ENCODE data around the gene FAM174B.

The FAM174B gene

DNA sequence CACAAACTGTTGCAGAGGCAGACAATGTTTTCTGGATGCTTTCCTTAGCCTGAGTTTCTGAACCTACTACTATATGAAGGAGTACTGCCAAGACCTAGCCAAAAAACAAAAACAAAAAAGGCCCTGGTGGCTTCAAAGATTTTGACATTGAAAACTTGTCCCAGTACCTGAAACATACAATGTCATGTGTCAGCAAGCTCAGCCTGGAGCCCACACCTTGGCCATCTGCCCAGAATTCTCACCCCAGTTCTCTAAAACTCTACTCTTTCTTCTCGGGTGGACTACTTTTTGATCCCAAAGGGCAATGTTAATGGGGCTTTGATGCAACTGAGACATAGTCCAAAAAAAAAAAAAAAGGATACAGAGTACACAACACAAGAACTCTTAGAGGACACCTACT is 81.4 kb downstream of the FAM174B start:
- no peak overlapping the region for H3K27ac ChIP-seq
- no peaks in the 10 kb centered on the region for H3K27me3 ChIP-seq (ENCODE audit: insufficient read depth, low read depth)
- H3K36me3 ChIP-seq (ENCODE audit: insufficient read depth) = no peaks in the 10 kb centered on the region
- TF ChIP-seq, protein P1, sequence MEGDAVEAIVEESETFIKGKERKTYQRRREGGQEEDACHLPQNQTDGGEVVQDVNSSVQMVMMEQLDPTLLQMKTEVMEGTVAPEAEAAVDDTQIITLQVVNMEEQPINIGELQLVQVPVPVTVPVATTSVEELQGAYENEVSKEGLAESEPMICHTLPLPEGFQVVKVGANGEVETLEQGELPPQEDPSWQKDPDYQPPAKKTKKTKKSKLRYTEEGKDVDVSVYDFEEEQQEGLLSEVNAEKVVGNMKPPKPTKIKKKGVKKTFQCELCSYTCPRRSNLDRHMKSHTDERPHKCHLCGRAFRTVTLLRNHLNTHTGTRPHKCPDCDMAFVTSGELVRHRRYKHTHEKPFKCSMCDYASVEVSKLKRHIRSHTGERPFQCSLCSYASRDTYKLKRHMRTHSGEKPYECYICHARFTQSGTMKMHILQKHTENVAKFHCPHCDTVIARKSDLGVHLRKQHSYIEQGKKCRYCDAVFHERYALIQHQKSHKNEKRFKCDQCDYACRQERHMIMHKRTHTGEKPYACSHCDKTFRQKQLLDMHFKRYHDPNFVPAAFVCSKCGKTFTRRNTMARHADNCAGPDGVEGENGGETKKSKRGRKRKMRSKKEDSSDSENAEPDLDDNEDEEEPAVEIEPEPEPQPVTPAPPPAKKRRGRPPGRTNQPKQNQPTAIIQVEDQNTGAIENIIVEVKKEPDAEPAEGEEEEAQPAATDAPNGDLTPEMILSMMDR (conservative IDR thresholded peaks at IDR 0.05; ENCODE audit: low read depth, low read length) = no peak
- H2AFZ ChIP-seq (ENCODE audit: low read depth) = no peak overlapping the region
- H3K4me1 ChIP-seq (ENCODE audit: low read depth, poor library complexity, severe bottlenecking) = no peaks in the 10 kb centered on the region
- H3K79me2 ChIP-seq (ENCODE audit: insufficient read depth, low read depth) = no peaks in the 10 kb centered on the region
- H4K20me1 ChIP-seq (ENCODE audit: insufficient read depth) = no peaks in the 10 kb centered on the region
- H3K4me3 ChIP-seq (IDR thresholded peaks at IDR 0.05; ENCODE audit: insufficient read depth, low read depth, low read length) = no peak overlapping the region
- no peak overlapping the region for H3K9ac ChIP-seq
- H3K4me2 ChIP-seq = no peak overlapping the region

DNA sequence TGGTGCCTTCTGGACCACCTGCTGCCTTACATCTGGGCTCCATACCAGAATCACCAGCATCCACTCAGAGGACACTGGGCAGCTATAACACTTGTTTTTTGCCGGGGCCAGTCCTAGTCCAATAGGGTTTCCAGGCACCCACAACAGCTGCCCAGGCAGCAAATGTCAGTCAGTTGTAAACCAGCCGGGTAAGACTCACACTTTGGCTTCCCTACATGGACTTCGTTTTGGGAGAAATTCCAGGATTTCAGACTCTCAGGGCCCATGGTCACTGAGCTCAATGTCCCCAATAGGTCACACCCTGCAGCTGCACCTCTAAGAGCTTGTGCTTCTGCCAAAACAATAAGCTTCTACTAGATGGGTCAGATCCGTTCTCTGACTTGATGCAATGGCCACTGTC is 83.8 kb downstream of the FAM174B start:
- Histone ChIP-seq H3K27ac (no peak overlapping the region), H3K4me2 (no peak overlapping the region), H3K79me2 (ENCODE audit: insufficient read depth, low read depth) (no peaks in the 10 kb centered on the region), H2AFZ (ENCODE audit: low read depth) (no peak overlapping the region), H3K4me3 (IDR thresholded peaks at IDR 0.05; ENCODE audit: insufficient read depth, low read depth, low read length) (no peak overlapping the region), H3K9ac (no peak overlapping the region), H4K20me1 (ENCODE audit: insufficient read depth) (no peaks in the 10 kb centered on the region), H3K4me1 (ENCODE audit: low read depth, poor library complexity, severe bottlenecking) (no peaks in the 10 kb centered on the region), H3K36me3 (ENCODE audit: insufficient read depth) (no peaks in the 10 kb centered on the region), H3K27me3 (ENCODE audit: insufficient read depth, low read depth) (no peaks in the 10 kb centered on the region)
- TF ChIP-seq, protein P1 (conservative IDR thresholded peaks at IDR 0.05; ENCODE audit: low read depth, low read length) = no peak

DNA sequence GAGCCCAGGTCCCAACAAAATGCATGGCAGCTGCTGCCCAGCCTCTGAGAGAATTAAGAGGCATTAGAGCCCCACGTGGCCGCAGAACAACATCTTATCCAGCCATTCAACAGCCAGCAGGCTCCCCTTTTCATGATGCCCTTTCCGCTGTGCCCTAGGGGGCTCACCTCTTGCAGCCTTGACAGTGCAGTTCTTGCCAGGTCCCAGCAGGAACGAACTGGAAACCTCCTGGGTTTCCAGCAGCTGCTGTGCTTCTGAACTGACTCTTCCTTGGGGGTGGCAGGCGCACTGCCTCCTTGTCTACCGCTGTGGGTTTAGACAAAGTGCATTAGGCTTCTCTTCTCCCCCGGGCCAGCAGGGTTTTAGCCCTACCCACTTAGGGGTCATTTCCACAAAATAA is 85.2 kb downstream of the FAM174B start:
- no peaks in the 10 kb centered on the region for H3K36me3 ChIP-seq (ENCODE audit: insufficient read depth)
- no peaks in the 10 kb centered on the region for H3K4me1 ChIP-seq (ENCODE audit: low read depth, poor library complexity, severe bottlenecking)
- H3K79me2 ChIP-seq (ENCODE audit: insufficient read depth, low read depth) = no peaks in the 10 kb centered on the region
- TF ChIP-seq, protein P1 (conservative IDR thresholded peaks at IDR 0.05; ENCODE audit: low read depth, low read length) = no peak
- no peak overlapping the region for H2AFZ ChIP-seq (ENCODE audit: low read depth)
- no peak overlapping the region for H3K4me3 ChIP-seq (IDR thresholded peaks at IDR 0.05; ENCODE audit: insufficient read depth, low read depth, low read length)
- no peaks in the 10 kb centered on the region for H4K20me1 ChIP-seq (ENCODE audit: insufficient read depth)
- no peaks in the 10 kb centered on the region for H3K27me3 ChIP-seq (ENCODE audit: insufficient read depth, low read depth)
- no peak overlapping the region for H3K27ac ChIP-seq
- no peak overlapping the region for H3K4me2 ChIP-seq
- H3K9ac ChIP-seq = no peak overlapping the region

DNA sequence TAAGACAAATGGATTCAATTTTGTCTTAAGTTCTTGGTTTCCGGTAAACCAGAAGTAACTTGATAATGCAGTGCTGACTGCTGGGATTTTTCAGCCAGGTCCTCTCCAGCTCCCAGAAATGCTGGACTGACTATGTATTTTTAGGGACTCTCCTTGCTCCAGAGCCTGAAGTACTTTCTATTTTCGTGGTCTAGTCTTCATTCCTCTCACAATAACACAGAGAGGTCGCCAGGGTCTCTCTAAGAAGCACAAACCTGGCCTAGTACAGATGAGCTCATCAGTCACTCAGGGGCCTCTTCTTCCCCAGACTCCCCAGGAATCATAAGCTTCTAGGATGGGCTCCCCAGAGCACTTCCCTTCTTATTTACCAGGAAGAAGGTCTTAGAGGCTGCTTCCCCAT is 85.8 kb downstream of the FAM174B start:
- Histone ChIP-seq H2AFZ (ENCODE audit: low read depth) (no peak overlapping the region), H3K36me3 (ENCODE audit: insufficient read depth) (no peaks in the 10 kb centered on the region), H3K4me1 (ENCODE audit: low read depth, poor library complexity, severe bottlenecking) (no peaks in the 10 kb centered on the region), H3K4me2 (no peak overlapping the region), H3K79me2 (ENCODE audit: insufficient read depth, low read depth) (no peaks in the 10 kb centered on the region), H3K9ac (no peak overlapping the region), H3K4me3 (IDR thresholded peaks at IDR 0.05; ENCODE audit: insufficient read depth, low read depth, low read length) (no peak overlapping the region), H3K27ac (no peak overlapping the region), H4K20me1 (ENCODE audit: insufficient read depth) (no peaks in the 10 kb centered on the region), H3K27me3 (ENCODE audit: insufficient read depth, low read depth) (no peaks in the 10 kb centered on the region)
- TF ChIP-seq, protein P1 (conservative IDR thresholded peaks at IDR 0.05; ENCODE audit: low read depth, low read length) = no peak
